CD8-positive, alpha-beta memory T cell (primary cell): ENCODE measurements around the gene CADM1. TPM values are rescaled to one million over a fixed set of nuclear protein-coding genes. Genes with fewer than 3 reads are reported as not detected.
A peak's percentile ranks its signal among the peaks of the same experiment; 100 is the strongest.

Experiments used
- CTCF ChIA-PET: fragments of 350-600 bp; sonication (Branson Sonifier 250); formaldehyde crosslinking; loops from one replicate; lab custom pipeline; 2021; ENCODE audit warnings: antibody characterized with exemption; lab: Charles Lee
- POLR2A ChIA-PET: fragments of 350-600 bp; sonication (Branson Sonifier 250); formaldehyde crosslinking; loops from one replicate; lab custom pipeline; 2021; ENCODE audit warnings: antibody characterized with exemption; lab: Charles Lee
- DNase-seq, 5 donors: peaks; one replicate each; pipeline versions ENCODE4 v3.0.0 to v3.0.0-alpha.2; 2020 to 2022; ENCODE audit warnings: mixed read lengths in 1 of 5
- H3K27ac ChIP-seq: one replicate; pipeline ENCODE4 v1.7.0; 2013; ENCODE audit warnings: low read depth, mild to moderate bottlenecking, low read length, moderate library complexity
- H3K27me3 ChIP-seq: 2 replicates; pipeline ENCODE4 v1.7.0; 2013; ENCODE audit warnings: low read length, mild to moderate bottlenecking; ENCODE audit not compliant: insufficient read depth, poor library complexity, severe bottlenecking
- H3K36me3 ChIP-seq: 2 replicates; pipeline ENCODE4 v1.7.0; 2013; ENCODE audit warnings: mild to moderate bottlenecking, low read length, moderate library complexity; ENCODE audit not compliant: insufficient read depth
- H3K4me1 ChIP-seq: 2 replicates; pipeline ENCODE4 v1.7.0; 2013; ENCODE audit warnings: mild to moderate bottlenecking, low read length, moderate library complexity; ENCODE audit not compliant: insufficient read depth
- H3K4me3 ChIP-seq: 2 replicates; pipeline ENCODE4 v1.7.0; 2013; ENCODE audit warnings: mild to moderate bottlenecking, low read length
- H3K9me3 ChIP-seq: 2 replicates; pipeline ENCODE4 v1.7.0; 2013; ENCODE audit warnings: mild to moderate bottlenecking, low read length
- H3K27ac Mint-ChIP-seq, 8 donors: one replicate each; pipeline ENCODE4 v1.8.0; 2020 to 2021; ENCODE audit warnings: mixed read lengths in 8 of 8, mild to moderate bottlenecking in 6 of 8, inconsistent platforms in 3 of 8, moderate library complexity in 3 of 8
- H3K27me3 Mint-ChIP-seq, 2 donors: one replicate each; pipeline ENCODE4 v1.8.0; 2020 to 2021; ENCODE audit warnings: mixed read lengths in 2 of 2, mild to moderate bottlenecking in 1 of 2, moderate library complexity in 1 of 2
- H3K36me3 Mint-ChIP-seq, 3 donors: one replicate each; pipeline ENCODE4 v1.8.0; 2020 to 2021; ENCODE audit warnings: mixed read lengths in 3 of 3, inconsistent platforms in 1 of 3, mild to moderate bottlenecking in 1 of 3
- H3K4me1 Mint-ChIP-seq, 3 donors: one replicate each; pipeline ENCODE4 v1.8.0; 2020 to 2021; ENCODE audit warnings: mixed read lengths in 3 of 3, inconsistent platforms in 1 of 3, mild to moderate bottlenecking in 1 of 3
- H3K4me3 Mint-ChIP-seq, 7 donors: one replicate each; pipeline ENCODE4 v1.8.0; 2020 to 2021; ENCODE audit warnings: mixed read lengths in 7 of 7, mild to moderate bottlenecking in 6 of 7, moderate library complexity in 4 of 7, inconsistent platforms in 2 of 7
- H3K9me3 Mint-ChIP-seq, 5 donors: one replicate each; pipeline ENCODE4 v1.8.0; 2020 to 2022; ENCODE audit warnings: mixed read lengths in 5 of 5, mild to moderate bottlenecking in 3 of 5, moderate library complexity in 2 of 5, inconsistent platforms in 1 of 5
- polyA plus RNA-seq: library from polyadenylated mRNA; unstranded; fragments of 300-500 nt; fragmentation: Illumina TruSeq; gene quantifications from one replicate; pipeline ENCODE4 v1.2.3, GENCODE V29; 2021
- total RNA-seq, 2 experiments: library from RNA; stranded (reverse); gene quantifications; one replicate each; pipeline ENCODE4 v1.2.3, GENCODE V29; 2021

Gene CADM1
- total and polyA plus RNA-seq, 3 experiments from 2014 or later, result 0.90 to 2.7 (median 1.1) TPM

DNA sequence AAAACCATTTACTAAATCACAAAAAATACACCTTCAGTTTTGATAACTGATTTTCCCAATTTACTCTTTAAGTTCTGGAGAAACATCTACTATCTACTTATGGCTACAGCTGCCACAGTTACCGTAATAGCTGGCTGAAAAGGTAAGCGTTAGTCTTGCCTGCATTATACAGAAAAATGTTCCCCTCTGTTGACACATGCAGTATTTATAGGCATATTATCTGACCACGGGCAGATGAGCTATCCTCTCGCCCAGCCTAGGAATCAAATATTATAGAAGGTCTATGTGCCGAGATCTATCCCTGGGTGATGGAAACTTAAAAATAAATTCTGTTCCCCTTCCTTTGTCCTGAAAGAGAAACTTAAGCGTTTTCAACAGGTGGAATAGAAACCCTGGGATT is 283.8 kb downstream of the CADM1 start:
- peaks cover 0 to 2% of the 10 kb centered on the region in 2 donors for H3K27me3 Mint-ChIP-seq
- Histone ChIP-seq H3K36me3 (no peaks in the 10 kb centered on the region), H3K4me1 (peaks cover 19% of the 10 kb centered on the region), H3K4me3 (no peak overlapping the region), H3K27me3 (no peaks in the 10 kb centered on the region), H3K27ac (no peak overlapping the region), H3K9me3 (no peaks in the 10 kb centered on the region)
- peaks cover 24 to 62% (median 58%) of the 10 kb centered on the region in 3 donors for H3K4me1 Mint-ChIP-seq
- no peak overlapping the region for H3K4me3 Mint-ChIP-seq
- peak overlapping the region in 1 of 8 donors; percentile 3 for H3K27ac Mint-ChIP-seq
- CTCF ChIA-PET, result interaction anchor here (1.5 kb wide), 1 partner anchor 15 kb away, joined by 3 read pairs; no protein-coding TSS in a partner anchor
- H3K9me3 Mint-ChIP-seq, result peaks cover 0 to 12% (median 9%) of the 10 kb centered on the region in 5 donors
- POLR2A ChIA-PET, result no interaction called here
- DNase-seq, result no peak
- H3K36me3 Mint-ChIP-seq, result peaks cover 0 to 17% (median 0%) of the 10 kb centered on the region in 3 donors

DNA sequence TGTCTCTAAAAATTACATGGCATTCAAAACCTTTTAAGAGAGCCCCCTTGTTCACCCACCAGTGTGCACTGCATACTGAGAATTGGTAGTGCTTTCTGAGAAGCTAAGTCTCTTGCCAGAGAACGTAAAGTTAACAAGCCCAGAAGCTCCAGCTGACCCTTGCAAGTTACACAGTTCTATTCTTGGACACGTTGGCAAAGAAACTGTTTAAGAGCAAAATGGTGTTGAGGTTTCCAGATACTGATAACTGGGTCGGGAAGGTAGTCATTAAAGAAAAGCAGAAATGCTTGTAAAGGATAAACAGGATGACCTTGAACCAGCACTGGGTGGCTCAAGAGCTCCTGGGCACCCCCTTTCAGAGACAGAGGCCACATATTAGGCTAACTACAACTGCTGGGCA is 284.8 kb downstream of the CADM1 start:
- H3K4me3 Mint-ChIP-seq, result no peak overlapping the region
- Histone ChIP-seq H3K36me3 (no peaks in the 10 kb centered on the region), H3K4me1 (peaks cover 23% of the 10 kb centered on the region), H3K4me3 (no peak overlapping the region), H3K9me3 (no peaks in the 10 kb centered on the region), H3K27ac (no peak overlapping the region), H3K27me3 (no peaks in the 10 kb centered on the region)
- peak overlapping the region in 2 of 8 donors; percentile 25 to 45 for H3K27ac Mint-ChIP-seq
- peaks cover 0 to 12% (median 9%) of the 10 kb centered on the region in 5 donors for H3K9me3 Mint-ChIP-seq
- POLR2A ChIA-PET, result no interaction called here
- DNase-seq, result no peak
- H3K27me3 Mint-ChIP-seq, result no peaks in the 10 kb centered on the region
- peaks cover 0 to 17% (median 0%) of the 10 kb centered on the region in 3 donors for H3K36me3 Mint-ChIP-seq
- H3K4me1 Mint-ChIP-seq, result peaks cover 32 to 72% (median 68%) of the 10 kb centered on the region in 3 donors
- CTCF ChIA-PET, result interaction anchor here (1.5 kb wide), 1 partner anchor 14 kb away, joined by 3 read pairs; no protein-coding TSS in a partner anchor

DNA sequence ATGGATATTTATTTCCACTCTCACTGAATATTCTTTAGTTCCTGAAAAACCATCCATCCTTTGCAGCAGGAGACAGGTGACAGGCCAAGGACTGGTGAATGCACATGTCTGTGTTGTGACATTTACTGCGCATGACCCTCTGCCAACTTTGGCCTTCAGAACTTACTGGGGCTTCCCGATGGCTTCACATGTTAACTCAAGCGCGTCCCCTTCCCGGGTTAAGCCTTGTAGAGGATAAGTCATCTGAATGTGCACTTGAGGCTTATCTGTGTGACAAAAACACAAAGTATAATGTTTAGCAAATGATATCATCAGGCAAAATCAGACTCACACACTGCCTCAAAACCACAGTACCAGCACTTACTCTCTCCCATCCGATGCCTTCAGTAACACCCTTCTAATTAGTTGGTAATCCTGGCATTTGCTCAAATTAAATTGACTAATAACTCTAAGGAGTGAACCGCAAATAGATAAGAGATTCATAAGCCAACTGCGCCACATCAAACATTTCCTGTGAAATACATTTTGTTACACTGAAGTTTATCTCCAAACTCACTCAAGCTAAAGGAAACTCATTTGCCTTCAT is 286.4 kb downstream of the CADM1 start:
- Histone ChIP-seq H3K9me3 (no peaks in the 10 kb centered on the region), H3K4me1 (peaks cover 16% of the 10 kb centered on the region), H3K27ac (no peak overlapping the region), H3K4me3 (no peak overlapping the region), H3K36me3 (no peaks in the 10 kb centered on the region), H3K27me3 (no peaks in the 10 kb centered on the region)
- peaks cover 26 to 63% (median 59%) of the 10 kb centered on the region in 3 donors for H3K4me1 Mint-ChIP-seq
- H3K9me3 Mint-ChIP-seq, result peaks cover 0 to 12% (median 9%) of the 10 kb centered on the region in 5 donors
- ChIA-PET POLR2A (no interaction called here), CTCF (no interaction called here)
- peaks cover 0 to 17% (median 0%) of the 10 kb centered on the region in 3 donors for H3K36me3 Mint-ChIP-seq
- DNase-seq, result peak in 1 of 5 donors; percentile 11
- peak overlapping the region in 6 of 8 donors; percentile 19 to 93 (median 62) for H3K27ac Mint-ChIP-seq
- H3K27me3 Mint-ChIP-seq, result no peaks in the 10 kb centered on the region
- peak overlapping the region in 4 of 7 donors; percentile 4 to 51 (median 42) for H3K4me3 Mint-ChIP-seq

DNA sequence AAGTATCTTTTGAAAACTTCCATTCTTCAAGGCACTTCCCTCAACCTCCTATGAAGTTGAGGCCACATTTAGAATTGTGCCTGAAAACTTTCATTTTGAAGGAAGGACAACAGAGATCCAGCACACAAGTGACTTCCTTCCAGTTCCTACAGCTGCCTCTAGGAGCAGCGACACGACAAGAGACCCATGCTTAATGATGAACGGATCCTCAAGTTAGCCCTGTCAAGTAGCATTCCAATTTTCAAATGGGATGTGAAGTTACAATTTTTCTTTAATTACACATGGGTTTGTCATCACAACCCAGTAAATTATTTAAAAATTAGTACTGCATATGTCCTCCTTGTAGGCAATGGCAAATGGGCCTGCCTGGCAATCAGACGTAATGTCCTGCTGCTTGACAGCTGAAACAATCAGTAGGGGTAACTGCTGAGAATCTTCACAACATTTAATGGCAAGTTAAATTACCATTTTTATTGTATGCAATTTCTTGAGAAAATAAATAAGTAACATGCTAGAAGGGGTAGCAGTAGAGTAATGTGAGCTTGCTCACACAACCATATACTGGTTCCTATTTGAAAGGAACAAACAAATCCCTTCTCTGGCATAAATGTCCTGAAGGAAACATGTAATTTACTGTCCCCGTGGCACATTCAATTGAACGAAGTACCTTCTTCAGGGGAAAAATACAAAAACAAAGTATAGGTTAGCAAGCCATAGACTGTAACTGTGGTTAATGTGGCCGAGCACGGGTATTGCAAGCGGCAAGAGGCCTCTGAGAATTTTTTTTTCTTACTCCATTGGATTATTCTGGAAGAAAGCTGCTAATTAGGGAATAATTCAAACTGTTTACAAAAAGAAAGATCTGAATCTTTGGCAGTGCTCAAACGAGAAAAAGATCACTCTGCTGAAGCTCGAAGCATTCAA is 288.3 kb downstream of the CADM1 start:
- DNase-seq, result no peak
- no peaks in the 10 kb centered on the region for H3K9me3 ChIP-seq
- Mint-ChIP-seq H3K27ac (no peak overlapping the region), H3K4me3 (no peak overlapping the region), H3K4me1 (peaks cover 19 to 49% (median 44%) of the 10 kb centered on the region in 3 donors), H3K36me3 (peaks cover 0 to 12% (median 0%) of the 10 kb centered on the region in 3 donors), H3K27me3 (no peaks in the 10 kb centered on the region), H3K9me3 (no peaks in the 10 kb centered on the region)
- no peak overlapping the region for H3K27ac ChIP-seq
- no peaks in the 10 kb centered on the region for H3K27me3 ChIP-seq
- ChIA-PET CTCF (no interaction called here), POLR2A (no interaction called here)
- H3K4me1 ChIP-seq, result peaks cover 10% of the 10 kb centered on the region
- H3K36me3 ChIP-seq, result no peaks in the 10 kb centered on the region
- no peak overlapping the region for H3K4me3 ChIP-seq

DNA sequence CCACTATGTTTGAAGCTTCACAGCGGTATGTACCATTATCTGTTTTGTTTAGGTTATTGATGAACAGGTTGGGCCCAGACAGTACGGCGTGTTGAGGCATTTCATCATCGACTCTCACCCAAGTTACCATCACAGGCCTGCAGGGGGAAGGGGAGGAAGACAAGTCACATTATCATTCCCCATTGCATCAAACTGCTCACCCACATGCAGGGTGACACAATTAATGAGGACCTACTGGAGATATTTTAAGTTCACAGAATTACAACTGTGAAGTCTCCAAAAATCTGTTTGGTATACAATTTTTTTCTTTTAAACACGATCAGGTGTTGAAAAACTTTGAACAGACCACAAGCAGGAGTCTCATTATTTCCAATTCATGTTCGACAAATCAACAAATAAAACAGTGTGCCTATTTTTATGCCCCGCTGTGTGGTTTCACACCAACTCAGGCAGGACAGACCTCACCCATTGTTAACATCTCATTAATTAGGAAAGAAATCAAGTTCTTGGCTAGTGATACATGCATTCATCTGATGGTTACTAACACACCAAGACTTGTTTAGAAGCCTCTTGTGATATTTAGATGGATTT is 289.5 kb downstream of the CADM1 start:
- CTCF ChIA-PET, result no interaction called here
- no peak overlapping the region for H3K27ac ChIP-seq
- H3K4me1 ChIP-seq, result peaks cover 10% of the 10 kb centered on the region
- no peaks in the 10 kb centered on the region for H3K36me3 ChIP-seq
- no peaks in the 10 kb centered on the region for H3K27me3 ChIP-seq
- POLR2A ChIA-PET, result no interaction called here
- H3K36me3 Mint-ChIP-seq, result peaks cover 0 to 8% (median 0%) of the 10 kb centered on the region in 3 donors
- no peaks in the 10 kb centered on the region for H3K27me3 Mint-ChIP-seq
- H3K4me3 ChIP-seq, result no peak overlapping the region
- H3K27ac Mint-ChIP-seq, result peak overlapping the region in 7 of 8 donors; percentile 20 to 87 (median 64)
- H3K9me3 ChIP-seq, result no peaks in the 10 kb centered on the region
- no peak for DNase-seq
- no peak overlapping the region for H3K4me3 Mint-ChIP-seq
- no peaks in the 10 kb centered on the region for H3K9me3 Mint-ChIP-seq
- H3K4me1 Mint-ChIP-seq, result peaks cover 19 to 49% (median 44%) of the 10 kb centered on the region in 3 donors

DNA sequence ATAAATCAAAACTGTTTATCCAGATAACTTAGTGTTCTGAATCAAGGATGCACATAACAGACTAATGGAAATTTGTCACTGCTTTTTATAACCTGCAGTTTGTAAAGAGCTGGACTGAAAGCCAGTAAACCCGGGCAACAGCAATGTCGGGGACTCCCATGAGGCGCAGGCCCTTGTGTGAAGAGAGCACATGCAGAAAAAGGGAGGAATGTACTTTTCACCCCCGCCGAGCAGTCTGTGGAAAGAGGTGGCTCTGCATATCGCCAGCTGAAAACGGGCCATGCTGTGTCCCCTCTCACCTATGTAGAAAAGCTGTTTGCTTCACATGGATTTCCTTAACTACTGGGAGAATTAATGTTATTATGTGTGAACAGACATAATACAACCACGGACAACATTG is 291.2 kb downstream of the CADM1 start:
- Mint-ChIP-seq H3K27ac (no peak overlapping the region), H3K27me3 (no peaks in the 10 kb centered on the region), H3K9me3 (no peaks in the 10 kb centered on the region), H3K4me3 (no peak overlapping the region), H3K36me3 (peaks cover 0 to 8% (median 0%) of the 10 kb centered on the region in 3 donors), H3K4me1 (peaks cover 14 to 35% (median 32%) of the 10 kb centered on the region in 3 donors)
- Histone ChIP-seq H3K9me3 (no peaks in the 10 kb centered on the region), H3K36me3 (no peaks in the 10 kb centered on the region), H3K27ac (no peak overlapping the region), H3K4me3 (no peak overlapping the region), H3K27me3 (no peaks in the 10 kb centered on the region), H3K4me1 (peaks cover 10% of the 10 kb centered on the region)
- no peak for DNase-seq
- CTCF ChIA-PET, result no interaction called here
- POLR2A ChIA-PET, result no interaction called here

DNA sequence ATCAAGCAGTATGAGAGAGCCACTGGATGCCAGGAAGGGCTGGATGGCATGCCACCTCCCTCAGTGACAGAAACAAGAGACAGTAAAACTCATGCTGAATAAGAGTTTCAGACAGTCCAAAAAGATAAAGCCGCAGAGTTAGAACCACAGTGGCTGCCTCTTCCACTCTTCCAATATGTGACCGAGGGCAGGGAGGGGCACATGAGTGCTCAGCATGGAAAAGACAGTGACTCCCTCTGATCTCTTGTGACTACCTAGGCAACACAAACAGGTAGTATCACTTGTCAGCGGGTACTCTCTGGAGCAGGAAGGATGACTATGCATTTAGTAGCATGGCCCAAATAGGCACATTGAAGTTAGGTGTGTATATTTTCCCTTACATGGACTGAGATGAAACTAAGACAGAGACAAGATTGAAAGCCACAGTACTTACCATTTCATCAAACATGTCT is 295.4 kb downstream of the CADM1 start:
- Mint-ChIP-seq H3K9me3 (no peaks in the 10 kb centered on the region), H3K36me3 (peaks cover 0 to 12% (median 1%) of the 10 kb centered on the region in 3 donors), H3K4me3 (no peak overlapping the region), H3K27me3 (peaks cover 0 to 1% of the 10 kb centered on the region in 2 donors), H3K4me1 (no peaks in the 10 kb centered on the region), H3K27ac (no peak overlapping the region)
- no peak overlapping the region for H3K27ac ChIP-seq
- no peaks in the 10 kb centered on the region for H3K36me3 ChIP-seq
- ChIA-PET CTCF (no interaction called here), POLR2A (no interaction called here)
- no peak overlapping the region for H3K4me3 ChIP-seq
- no peak for DNase-seq
- no peaks in the 10 kb centered on the region for H3K4me1 ChIP-seq
- no peaks in the 10 kb centered on the region for H3K9me3 ChIP-seq
- no peaks in the 10 kb centered on the region for H3K27me3 ChIP-seq
